HEK293 (cell line): ENCODE data around the gene HSPA14.

ENCODE experiments used
- KLF10 ChIP-seq: fragments of 450-650 bp; IDR thresholded peaks from 2 replicates; pipeline ENCODE4 v1.5.1; 2018; ENCODE audit warnings: missing biosample characterization, mild to moderate bottlenecking, missing genetic modification characterization
- TCF7L2 ChIP-seq: IDR thresholded peaks from 2 replicates; pipeline ENCODE4 v1.6.1; 2011; ENCODE audit warnings: low read depth, mild to moderate bottlenecking, inconsistent platforms, low read length, moderate library complexity, borderline replicate concordance
- ZFP41 ChIP-seq: fragments of 450-650 bp; formaldehyde crosslinking; IDR thresholded peaks from 2 replicates; pipeline ENCODE4 v1.5.1; 2016; ENCODE audit warnings: missing biosample characterization, missing genetic modification characterization, borderline replicate concordance
- ZNF302 ChIP-seq: fragments of 450-650 bp; formaldehyde crosslinking; IDR thresholded peaks from 2 replicates; pipeline ENCODE4 v1.5.1; 2016; ENCODE audit warnings: missing biosample characterization, missing genetic modification characterization, low read depth
- ZNF324 ChIP-seq: fragments of 450-650 bp; formaldehyde crosslinking; IDR thresholded peaks from 2 replicates; pipeline ENCODE4 v1.5.1; 2016; ENCODE audit warnings: missing biosample characterization, missing genetic modification characterization
- ZNF426 ChIP-seq: fragments of 450-650 bp; formaldehyde crosslinking; IDR thresholded peaks from 2 replicates; pipeline ENCODE4 v1.5.1; 2017; ENCODE audit warnings: missing biosample characterization, missing genetic modification characterization, mild to moderate bottlenecking, inconsistent platforms, moderate library complexity
- ZNF433 ChIP-seq: fragments of 450-650 bp; formaldehyde crosslinking; IDR thresholded peaks from 2 replicates; pipeline ENCODE4 v1.5.1; 2016; ENCODE audit warnings: missing biosample characterization, missing genetic modification characterization, low read depth
- ZNF830 ChIP-seq: fragments of 450-650 bp; IDR thresholded peaks from 2 replicates; pipeline ENCODE4 v1.5.0; 2018; ENCODE audit warnings: missing biosample characterization, missing genetic modification characterization, low read depth, mild to moderate bottlenecking, moderate library complexity
- TF ChIP-seq, protein P1 (sequence below): fragments of 450-650 bp; formaldehyde crosslinking; IDR thresholded peaks from 2 replicates; pipeline ENCODE4 v1.5.1; 2016; ENCODE audit warnings: missing biosample characterization, missing genetic modification characterization
- TF ChIP-seq, protein P2 (sequence below): fragments of 450-650 bp; formaldehyde crosslinking; IDR thresholded peaks from 2 replicates; pipeline ENCODE4 v1.5.1; 2016; ENCODE audit warnings: missing biosample characterization, missing genetic modification characterization

DNA sequence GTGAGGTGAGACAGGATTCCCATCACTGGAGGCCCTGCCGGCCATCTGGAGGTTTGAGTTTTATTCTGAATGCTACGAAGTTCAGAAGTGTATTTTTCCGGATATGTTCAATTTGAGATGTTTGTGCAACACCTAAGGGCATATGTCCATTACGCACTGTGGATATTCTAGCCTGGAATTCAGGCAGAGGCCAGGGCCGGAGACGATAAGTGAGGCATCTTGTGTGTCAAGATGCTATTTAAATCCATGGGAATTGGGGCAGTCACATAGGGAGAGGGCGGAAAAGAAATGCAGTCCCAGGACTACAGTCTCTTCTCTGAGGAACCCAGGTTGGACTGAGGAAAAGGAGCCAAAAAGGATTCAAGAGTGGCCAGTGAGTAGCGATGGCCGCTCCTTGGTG is 38.7 kb downstream of the HSPA14 start:
- TF ChIP-seq ZNF433 (tag by site-specific recombination) (no peak), ZNF324 (tag by site-specific recombination) (no peak), ZNF426 (no peak), TCF7L2 (no peak), KLF10 (tag by site-specific recombination) (no peak), ZNF830 (tag by site-specific recombination) (no peak), ZFP41 (tag by site-specific recombination) (no peak), ZNF302 (tag by site-specific recombination) (no peak)
- TF ChIP-seq, protein P1, sequence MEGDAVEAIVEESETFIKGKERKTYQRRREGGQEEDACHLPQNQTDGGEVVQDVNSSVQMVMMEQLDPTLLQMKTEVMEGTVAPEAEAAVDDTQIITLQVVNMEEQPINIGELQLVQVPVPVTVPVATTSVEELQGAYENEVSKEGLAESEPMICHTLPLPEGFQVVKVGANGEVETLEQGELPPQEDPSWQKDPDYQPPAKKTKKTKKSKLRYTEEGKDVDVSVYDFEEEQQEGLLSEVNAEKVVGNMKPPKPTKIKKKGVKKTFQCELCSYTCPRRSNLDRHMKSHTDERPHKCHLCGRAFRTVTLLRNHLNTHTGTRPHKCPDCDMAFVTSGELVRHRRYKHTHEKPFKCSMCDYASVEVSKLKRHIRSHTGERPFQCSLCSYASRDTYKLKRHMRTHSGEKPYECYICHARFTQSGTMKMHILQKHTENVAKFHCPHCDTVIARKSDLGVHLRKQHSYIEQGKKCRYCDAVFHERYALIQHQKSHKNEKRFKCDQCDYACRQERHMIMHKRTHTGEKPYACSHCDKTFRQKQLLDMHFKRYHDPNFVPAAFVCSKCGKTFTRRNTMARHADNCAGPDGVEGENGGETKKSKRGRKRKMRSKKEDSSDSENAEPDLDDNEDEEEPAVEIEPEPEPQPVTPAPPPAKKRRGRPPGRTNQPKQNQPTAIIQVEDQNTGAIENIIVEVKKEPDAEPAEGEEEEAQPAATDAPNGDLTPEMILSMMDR (tag by site-specific recombination), result no peak
- TF ChIP-seq, protein P2, sequence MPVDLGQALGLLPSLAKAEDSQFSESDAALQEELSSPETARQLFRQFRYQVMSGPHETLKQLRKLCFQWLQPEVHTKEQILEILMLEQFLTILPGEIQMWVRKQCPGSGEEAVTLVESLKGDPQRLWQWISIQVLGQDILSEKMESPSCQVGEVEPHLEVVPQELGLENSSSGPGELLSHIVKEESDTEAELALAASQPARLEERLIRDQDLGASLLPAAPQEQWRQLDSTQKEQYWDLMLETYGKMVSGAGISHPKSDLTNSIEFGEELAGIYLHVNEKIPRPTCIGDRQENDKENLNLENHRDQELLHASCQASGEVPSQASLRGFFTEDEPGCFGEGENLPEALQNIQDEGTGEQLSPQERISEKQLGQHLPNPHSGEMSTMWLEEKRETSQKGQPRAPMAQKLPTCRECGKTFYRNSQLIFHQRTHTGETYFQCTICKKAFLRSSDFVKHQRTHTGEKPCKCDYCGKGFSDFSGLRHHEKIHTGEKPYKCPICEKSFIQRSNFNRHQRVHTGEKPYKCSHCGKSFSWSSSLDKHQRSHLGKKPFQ (tag by site-specific recombination), result no peak
